DMS 273 treated with DMSO at 0.1 percent for 48 hours (cell line): ENCODE measurements around the gene PRKCE.

Source experiments
- DNase-seq: peaks from one replicate; lab custom pipeline; 2025; lab: John Stamatoyannopoulos, UW

PRKCE gene

DNA sequence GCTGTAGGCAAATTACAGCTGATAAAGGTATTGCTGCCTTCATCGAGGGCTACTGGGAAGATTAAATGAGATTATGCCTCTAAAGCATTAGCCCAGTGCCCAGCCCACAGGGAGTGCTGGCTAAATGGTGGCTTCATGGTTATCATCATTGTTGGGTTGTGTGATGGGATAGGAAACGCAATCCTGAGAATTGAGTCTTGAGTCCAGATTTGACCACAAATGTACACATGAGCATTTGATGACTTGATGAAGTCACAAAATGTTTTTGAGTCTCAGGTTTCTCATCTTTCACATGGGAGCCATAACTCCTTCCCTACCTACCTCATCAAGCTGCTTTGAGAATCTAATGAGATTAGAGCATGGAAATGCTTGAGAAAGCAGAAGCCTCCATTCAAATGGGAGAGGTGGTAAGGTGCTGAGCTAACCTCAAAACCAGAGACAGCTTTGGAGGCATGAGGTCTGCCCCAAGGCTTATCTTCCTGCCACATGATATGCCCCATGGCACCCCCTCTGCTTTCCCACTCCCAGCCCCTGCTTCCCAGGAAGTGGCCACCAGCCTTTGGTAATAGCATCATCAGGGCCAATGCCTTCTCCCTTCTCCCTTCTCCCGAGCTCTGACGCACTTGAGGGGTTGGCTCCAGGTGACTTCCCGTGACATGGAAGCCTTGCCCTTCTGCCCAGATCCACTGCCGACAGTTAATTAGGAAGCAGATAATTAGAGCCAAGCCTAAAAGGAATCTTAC lies 496.3 kb downstream of the PRKCE start:
- DNase-seq: no peak

DNA sequence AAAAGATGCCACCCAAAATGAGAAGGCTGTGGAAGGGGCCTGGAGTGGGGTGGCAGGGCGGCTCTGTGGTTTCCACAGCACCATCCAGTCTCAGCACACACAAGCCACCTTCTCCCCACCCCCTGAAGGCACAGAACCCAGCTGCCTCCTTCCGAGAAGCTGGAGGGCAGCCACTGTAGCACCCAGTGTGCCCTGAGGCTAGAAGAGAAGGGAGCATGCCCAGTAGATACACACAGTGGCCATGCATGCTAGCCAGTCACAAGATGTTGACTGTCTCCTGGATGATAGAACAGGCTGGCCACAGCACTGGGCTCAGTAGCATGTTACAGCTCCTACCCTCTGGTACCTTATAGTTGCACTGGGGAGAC lies 496.9 kb downstream of the PRKCE start:
- DNase-seq: no peak

DNA sequence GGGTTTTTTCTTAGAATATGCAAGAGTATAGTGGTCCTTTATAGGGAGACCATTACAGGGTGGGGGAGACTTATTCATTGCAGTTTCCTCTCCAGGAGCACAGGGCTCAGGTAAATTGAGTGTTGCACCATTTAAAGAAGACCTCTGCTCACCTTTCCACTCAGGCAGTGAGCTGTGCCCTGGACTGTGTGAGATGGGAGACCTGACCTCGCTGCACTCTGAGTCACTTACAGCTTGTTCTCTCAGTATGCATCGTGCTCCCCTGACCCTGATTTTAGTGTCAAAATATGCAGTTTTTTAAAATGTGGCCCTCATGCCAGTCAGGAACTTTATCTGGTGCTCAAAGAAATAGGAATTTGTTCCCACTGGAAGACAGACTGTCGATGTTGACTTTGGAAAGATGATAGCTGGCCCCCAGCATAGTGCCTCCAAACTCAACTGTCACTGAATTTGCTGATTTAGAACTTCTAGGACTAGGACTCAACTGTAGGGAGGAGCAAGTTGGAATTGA lies 499.0 kb downstream of the PRKCE start:
- no peak for DNase-seq

DNA sequence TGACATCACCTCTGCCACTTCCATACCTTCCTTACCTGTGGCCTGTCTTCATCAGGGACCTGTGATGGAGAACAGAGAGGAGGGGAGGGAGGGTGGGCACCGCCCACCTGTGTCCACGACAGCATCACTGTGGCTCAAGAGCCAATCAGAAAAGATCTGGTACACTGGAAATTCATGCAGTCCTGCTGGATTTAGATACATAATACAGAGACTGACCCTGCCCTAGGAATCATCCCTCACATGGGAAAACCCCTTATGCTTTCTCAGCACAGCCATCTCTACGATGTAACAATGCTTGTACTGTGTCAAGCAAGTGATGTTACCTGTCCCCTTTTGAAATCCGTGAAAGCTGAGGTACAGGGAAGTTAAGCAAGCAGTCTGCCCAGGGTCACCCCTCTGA lies 500.1 kb downstream of the PRKCE start:
- no peak for DNase-seq

DNA sequence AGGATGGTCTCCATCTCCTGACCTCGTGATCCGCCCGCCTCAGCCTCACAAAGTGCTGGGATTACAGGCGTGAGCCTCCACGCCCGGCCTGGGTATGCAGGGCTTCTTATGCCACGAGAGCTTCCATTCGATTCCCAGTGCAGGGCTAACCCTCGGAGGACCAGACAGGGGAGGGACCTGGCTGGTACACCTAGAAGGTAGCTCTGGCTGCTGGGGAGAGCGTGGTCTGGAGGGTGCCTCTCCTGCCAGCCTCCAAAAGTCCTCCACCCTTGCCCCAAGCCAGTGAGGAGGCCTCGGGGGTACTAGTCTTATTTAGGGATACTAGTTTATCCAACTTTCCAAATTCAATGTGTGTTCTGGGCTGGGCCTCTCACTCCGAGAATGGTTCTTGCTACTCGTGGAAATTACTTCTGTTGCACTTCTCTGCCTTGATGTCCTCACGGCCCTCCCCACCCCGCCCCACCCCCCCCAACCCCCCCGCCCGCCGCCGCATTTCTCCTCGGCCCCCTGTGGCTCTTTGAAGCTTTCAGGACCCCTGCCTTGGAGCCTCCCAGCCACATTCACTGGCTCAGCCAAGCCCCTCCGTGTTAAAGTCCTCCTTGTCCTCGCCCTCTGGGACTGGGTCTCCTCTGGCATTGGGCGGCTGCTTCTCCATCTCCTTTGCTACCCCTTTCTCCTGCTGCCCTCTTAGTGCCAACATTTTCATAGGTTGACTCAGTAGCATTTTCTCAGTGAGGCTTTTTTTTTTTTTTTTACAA lies 502.7 kb downstream of the PRKCE start:
- no peak for DNase-seq

DNA sequence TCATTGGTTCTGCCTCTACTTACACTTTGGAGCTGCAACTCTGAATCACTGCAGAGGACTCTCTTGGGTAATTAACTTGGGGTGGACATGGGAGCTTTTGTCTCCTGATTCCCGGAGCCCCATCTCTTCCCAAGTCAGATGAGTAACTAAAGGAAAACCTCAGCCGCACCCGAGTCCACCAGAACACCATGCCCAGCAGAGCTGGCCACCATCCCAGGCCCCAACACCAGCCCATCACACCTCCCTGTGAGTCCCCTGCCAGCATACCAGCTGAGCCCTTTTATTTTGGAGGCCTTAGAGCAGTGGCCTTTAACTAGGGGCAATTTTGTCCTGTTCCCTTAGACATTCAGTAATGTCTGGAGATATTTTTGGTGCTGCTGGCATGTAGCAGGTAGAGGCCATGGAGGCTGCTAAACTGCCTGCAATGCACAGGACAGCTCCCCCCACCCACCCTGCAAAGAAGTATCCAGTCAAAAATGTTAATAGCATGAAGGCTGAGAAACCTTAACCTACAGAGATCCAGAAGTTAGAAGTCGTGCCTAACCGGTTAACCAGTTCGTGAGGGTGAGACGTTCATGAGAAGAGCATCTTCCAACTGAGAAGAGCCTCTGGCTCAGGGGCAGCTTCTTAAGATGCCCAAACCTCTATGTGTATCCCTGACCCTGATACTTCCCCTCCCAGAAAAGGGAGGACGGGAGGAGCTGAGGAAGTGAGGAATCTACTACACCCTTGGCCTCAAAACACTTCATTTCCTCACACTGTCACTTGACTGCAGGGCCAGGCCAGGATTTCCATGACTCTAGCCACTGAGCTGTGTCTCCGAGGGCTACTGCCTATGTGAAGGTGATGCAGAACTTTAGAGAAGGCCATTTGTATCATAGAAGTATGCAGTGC lies 505.8 kb downstream of the PRKCE start:
- DNase-seq: no peak

DNA sequence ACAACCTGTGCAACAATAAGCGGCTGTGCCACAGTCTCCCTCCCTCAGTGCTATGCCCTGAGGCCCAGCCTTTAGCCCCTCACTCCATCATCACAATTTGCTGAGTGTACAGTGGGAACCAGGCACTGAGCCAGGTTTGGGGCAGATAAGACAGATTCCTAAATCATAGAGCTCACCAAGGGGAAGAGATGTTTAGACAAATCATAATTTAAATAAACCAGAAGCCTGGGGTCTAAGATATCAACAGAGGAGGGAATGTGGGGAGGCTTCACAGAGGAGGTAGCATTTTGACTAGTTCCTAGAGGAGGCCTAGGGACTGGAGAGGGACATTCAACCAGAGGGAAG lies 506.5 kb downstream of the PRKCE start:
- DNase-seq: no peak

DNA sequence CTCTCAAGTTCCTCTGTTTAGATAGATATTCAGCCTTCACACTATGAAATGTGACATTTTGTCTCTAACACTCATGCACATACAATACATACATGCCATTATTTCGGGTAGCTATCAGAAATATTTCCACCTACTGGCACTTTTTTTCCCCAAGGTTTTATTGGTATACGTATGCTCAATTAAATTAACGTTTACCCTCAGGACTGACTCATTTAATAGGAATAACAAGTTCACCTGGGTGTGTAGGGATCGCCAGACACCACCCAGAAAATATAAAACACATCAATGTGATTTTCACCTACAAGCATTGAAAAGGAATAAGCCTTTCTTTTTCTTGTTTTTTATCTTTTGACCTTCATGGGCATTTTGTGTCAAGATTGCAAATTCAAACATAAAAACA lies 507.2 kb downstream of the PRKCE start:
- DNase-seq: no peak

DNA sequence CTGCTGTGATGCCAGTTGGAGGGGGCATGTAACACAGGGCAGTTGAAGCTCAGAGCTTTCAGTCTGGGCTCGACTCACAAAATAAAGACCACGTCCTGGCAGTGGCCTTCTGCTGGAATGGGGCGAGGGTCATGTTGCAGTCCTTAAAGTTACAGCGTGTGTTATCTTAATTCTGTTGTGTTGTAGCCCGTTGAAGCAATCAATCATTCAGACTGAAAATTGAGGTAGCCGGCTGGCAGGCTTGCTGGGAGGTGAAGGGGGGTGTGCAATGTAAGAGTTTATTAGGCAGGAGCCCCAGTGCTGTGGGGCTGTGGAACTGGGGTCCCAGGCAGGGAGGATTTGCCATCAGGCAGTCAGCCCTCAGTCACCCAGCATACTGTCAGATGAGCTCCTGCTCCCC lies 508.9 kb downstream of the PRKCE start:
- no peak for DNase-seq

DNA sequence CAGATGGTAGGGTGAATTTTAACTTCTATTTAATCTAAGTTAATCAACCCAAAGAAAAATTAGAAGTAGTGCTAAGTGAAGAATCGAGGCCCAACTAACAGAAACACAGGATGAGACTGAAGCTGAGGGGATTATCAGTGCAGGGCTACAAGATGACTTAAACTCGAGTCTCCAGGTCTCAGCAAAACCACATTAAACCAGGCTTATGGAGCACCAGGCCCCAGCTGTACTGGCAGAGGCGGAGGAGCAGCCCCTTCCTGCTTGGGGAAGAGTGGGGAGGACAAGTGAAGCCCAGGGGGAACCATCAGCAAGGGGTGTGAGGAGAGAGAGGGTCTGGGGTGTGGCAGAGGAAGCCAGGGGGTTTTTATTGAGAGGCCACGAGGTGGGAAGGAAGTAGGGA lies 509.8 kb downstream of the PRKCE start:
- DNase-seq: no peak

DNA sequence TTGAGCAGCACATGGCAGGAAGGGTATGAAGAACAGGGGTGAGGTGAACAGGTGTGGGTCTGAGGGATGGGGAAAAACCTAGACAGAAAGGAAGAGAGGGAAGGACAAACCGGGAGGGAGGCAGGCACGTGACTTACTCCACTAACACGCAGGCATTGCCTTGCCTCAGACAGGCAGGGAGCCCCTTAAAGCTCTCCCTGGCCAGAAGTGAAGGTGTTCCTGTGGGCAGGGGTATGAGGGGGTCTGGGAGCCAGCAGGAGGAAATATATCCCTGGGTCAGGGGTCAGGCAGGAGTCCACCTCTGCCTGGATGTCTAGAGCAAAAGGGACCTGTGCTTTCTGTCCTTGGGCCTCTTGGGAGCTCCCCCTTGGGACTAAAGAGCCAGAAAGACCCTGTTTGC lies 510.4 kb downstream of the PRKCE start:
- no peak for DNase-seq

DNA sequence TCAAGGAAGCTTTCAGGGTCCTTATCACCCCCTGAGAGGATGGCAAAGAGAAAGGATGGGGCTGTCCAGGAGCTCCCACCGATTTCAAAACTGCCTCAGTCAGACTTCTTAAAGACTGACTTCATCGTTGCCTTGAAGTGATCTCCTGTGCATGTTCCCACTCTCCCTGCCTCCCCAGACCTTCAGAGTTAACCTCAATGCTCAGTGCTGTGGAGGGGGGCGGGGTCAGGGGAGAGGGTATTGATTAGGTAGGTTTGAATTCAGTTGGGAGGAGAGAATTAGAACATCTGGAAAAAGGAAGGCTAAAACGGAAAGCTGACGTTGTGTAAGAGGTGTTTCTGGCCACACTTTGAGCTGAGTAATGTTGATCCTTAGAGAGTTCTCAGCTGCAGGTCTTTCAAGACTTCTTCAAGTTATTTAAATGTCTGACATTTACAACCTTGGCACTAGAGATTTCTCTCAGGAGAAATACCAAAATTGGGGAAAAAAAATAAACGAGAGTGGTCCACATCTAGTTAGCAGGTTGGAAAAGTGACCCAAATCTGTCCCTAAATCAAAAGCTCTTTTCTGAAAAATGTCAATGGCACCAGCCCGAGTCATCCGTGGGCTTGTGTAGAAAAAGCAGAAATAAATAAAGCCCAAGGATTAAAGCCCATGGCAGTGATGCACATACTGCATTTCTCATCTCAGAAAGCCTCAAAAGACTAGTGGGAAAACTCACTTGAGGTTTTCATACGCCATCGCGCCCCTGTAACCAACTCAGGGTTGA lies 511.0 kb downstream of the PRKCE start:
- DNase-seq: no peak

DNA sequence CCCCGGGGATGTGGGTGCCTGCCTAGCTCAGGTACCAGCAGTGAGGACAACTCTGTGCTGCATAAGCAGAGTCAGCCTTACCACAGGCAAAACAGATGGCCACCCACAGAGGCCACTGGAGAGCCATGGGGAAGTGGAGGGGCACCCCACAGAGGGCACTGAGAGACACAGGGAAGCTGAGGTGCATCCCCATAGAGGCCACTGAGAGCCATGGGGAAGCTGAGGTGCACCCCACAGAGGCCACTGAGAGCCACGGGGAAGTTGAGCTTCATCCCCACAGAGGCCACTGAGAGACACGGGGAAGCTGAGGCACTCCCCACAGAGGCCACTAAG lies 511.6 kb downstream of the PRKCE start:
- DNase-seq: no peak

DNA sequence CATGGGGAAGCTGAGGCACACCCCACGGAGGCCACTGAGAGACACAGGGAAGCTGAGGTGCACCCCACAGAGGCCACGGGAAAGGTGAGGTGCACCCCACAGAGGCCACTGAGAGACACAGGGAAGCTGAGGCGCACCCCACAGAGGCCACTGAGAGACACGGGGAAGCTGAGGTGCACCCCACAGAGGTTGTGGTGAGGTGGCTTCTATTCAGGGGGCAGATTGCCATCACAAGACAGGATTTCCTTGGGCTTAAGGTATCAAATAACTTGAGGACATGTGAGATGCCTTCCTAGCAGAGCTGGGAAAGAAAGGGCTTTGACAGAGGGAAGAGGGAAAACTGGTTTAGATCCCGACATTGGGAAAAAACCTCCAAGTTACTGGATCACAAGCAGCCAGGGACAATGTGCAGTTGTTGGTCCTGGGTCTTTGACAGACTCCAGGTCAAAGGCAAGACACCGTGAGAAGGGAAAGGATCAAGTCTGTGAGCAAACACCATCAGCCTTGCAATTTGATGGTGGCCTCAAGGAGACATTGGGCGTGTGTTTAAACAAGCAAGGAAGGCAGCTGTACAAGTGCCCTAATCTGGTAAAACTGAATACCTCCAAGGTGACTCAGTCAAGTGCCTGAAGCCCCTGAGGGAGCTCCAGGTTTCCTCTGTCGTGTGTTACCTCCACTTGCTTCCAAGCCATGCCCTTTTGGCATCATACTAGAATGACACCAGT lies 512.5 kb downstream of the PRKCE start:
- DNase-seq: no peak

DNA sequence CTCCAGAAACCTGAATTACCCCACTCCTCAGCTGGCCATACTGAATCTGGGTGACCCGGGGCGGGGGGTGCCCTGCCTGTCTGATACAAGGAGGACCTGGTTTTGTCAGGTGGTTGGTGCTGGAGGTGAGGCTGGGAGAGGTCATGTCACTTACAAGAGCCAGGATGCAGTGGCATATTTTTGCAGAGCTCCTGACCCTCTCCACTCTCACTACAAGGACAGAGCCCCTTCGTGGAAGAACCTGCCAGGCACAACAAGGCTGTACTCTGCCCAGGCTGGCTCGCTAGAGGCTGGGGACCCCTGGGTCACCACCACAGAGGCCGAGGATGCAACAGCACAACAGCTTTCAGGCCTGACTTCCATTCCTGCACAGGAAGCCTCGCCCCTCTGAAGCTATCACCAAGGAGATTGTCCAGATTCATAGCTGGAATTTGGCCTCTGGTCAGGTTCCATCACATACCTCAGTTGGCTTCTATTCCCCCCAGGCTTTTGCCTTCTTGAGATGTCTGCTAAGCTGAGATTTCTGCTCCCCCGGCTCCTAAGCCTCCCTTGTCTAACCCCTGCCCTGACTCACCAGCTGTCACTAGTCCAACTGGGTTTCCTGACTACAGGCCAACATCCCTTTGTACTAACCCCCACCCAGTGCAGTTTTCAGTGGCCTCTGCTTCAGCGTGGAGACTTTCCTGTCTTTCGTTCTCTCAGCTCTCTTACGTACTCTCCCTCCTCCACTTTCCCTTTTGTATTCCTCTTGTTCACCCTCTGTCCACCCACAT lies 513.2 kb downstream of the PRKCE start:
- DNase-seq: no peak

DNA sequence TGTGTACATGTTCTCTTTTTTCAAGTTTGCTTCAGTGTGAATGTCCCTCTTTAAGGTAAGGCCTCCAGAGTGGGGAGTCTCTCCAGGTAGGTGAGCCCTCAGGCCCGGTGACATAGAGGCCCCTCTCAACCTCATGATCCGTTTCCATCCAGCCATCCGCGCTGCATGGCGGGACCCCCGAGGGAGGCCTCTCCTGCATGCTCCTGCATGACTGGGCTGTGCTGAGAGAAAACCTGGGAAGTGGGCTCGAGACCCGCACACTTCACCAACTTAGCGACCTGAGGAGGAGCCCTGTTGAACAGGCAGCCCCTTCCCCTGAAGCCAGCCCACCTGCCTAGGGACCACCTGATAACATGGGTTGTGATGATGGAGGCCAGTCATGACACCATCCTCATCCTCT lies 514.4 kb downstream of the PRKCE start:
- DNase-seq: no peak

DNA sequence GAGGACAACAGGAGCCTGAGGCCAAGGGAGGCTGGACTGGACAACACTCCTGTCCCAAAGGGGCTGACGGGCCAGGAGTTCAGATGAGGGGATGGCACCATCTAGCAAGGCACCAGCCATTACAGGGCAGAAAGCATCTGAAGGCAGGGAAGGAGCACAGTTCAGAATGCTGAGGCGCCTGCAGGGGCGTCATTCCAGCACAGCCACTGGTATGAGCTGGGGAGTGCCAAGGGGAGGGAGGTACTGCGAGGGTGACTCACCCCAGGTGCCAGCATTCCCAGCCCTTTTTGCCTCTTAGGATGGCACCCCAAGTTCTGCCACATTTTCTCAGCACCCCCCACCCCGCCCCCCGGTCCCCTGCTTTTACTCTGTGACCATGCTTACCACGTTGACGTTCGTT lies 515.9 kb downstream of the PRKCE start:
- no peak for DNase-seq

DNA sequence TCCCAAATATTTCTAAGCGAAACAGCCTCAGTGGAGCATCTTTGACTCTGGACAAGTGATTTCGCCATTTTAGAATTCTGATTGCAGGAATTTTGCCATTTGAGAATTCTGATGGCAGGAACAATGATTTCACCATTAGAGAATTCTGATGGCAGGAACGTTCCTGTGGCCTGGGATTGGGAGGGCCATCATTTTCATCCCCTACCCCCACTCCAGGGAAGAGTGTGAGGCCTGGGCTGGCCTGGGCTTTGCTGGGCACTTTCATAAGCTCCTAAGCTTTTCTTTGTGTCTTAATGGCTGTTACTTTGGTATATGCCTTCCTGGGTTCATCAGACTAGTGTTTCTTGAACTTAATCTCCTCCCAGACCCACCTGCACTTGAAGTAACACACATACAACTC lies 516.4 kb downstream of the PRKCE start:
- no peak for DNase-seq

DNA sequence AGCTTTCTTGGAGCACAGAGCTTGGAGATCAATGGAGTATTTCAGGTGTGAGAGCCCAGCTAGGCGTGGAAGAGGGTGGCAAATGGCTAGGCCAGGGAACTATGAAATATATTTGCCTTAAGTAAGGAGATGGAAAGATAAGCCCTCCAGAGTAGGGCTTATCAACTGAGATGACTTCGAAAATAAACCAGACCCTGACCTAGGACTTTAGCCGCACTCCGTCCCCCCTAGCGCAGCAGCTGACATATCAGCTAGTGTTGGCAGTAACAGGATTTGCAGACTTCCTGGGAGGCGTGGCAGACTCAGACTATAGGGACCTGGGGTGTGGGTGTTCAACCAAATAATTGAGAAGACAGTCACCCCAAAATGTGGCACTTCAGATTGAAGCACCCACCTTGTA lies 518.0 kb downstream of the PRKCE start:
- DNase-seq: no peak

DNA sequence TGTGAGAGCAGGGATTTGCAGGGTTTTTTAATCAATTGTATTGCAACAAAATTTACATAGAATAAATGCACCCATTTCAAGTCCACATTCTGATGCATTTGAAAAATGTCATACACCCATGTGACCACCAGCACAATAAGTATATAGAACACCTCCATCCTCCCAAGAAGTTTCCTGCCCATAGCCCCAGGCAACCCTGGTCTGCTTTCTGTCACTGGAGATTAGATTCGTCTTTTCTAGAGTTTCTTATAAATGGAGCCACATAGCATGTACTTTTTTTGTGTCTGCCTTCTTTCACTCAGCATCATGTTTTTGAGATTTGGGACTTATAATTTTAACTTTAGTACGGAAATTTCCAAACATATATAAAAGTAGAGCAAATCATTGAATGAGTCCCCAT lies 518.6 kb downstream of the PRKCE start:
- no peak for DNase-seq
